Measurements from ENCODE around the gene FAM78B. TPM values are rescaled to one million over a fixed set of nuclear protein-coding genes. Genes with fewer than 3 reads are reported as not detected.
A peak's percentile ranks its signal among the peaks of the same experiment; 100 is the strongest.

FAM78B gene
- total RNA-seq, 2 donors from 2014 or later = 2.3 to 4.2 TPM

- H3K27ac Mint-ChIP-seq = no peak overlapping the region
These were observed 9.6 kb upstream of the FAM78B start for GRCh38 chr1:166176416-166176815.

GRCh38 chr1:166175032-166175431 lies 8.2 kb upstream of the FAM78B start:
- H3K9me3 Mint-ChIP-seq = no peaks in the 10 kb centered on the region
- TF ChIP-seq CTCF (conservative IDR thresholded peaks at IDR 0.05) = no peak
- H3K4me3 Mint-ChIP-seq = no peak overlapping the region
- H3K27me3 ChIP-seq (ENCODE audit: control insufficient read depth, insufficient read depth, low read length, poor library complexity, severe bottlenecking) = no peaks in the 10 kb centered on the region
- H3K9ac ChIP-seq (ENCODE audit: extremely low read depth, low read length, poor library complexity, severe bottlenecking) = no peak overlapping the region
- peaks cover 10% of the 10 kb centered on the region for H3K4me1 ChIP-seq (ENCODE audit: control insufficient read depth, insufficient read depth, low read length)
- H3K36me3 ChIP-seq (ENCODE audit: control insufficient read depth, insufficient read depth, low read length) = no peaks in the 10 kb centered on the region
- H3K9me3 ChIP-seq (ENCODE audit: control insufficient read depth, low read length) = no peaks in the 10 kb centered on the region
- no peak overlapping the region for H3K27ac Mint-ChIP-seq
- H3K4me3 ChIP-seq (ENCODE audit: low read length) = no peak overlapping the region
- peaks cover 6% of the 10 kb centered on the region for H3K27me3 Mint-ChIP-seq (ENCODE audit: insufficient read depth)
- H3K4me1 Mint-ChIP-seq = peaks cover 18% of the 10 kb centered on the region
- no peaks in the 10 kb centered on the region for H3K36me3 Mint-ChIP-seq (ENCODE audit: low read depth)
- H3K27ac ChIP-seq (ENCODE audit: low read depth, low read length) = no peak overlapping the region
- DNase-seq = peak; percentile 7

More at GRCh38 chr1:166176416-166176815, 9.6 kb upstream of the FAM78B start:
- Histone ChIP-seq H3K4me3 (ENCODE audit: low read length) (no peak overlapping the region), H3K36me3 (ENCODE audit: control insufficient read depth, insufficient read depth, low read length) (no peaks in the 10 kb centered on the region), H3K4me1 (ENCODE audit: control insufficient read depth, insufficient read depth, low read length) (peaks cover 10% of the 10 kb centered on the region), H3K9me3 (ENCODE audit: control insufficient read depth, low read length) (no peaks in the 10 kb centered on the region), H3K27me3 (ENCODE audit: control insufficient read depth, insufficient read depth, low read length, poor library complexity, severe bottlenecking) (no peaks in the 10 kb centered on the region), H3K9ac (ENCODE audit: extremely low read depth, low read length, poor library complexity, severe bottlenecking) (no peak overlapping the region), H3K27ac (ENCODE audit: low read depth, low read length) (no peak overlapping the region)
- DNase-seq = peak; percentile 16
- H3K27me3 Mint-ChIP-seq (ENCODE audit: insufficient read depth) = peaks cover 1% of the 10 kb centered on the region
- peaks cover 13% of the 10 kb centered on the region for H3K4me1 Mint-ChIP-seq
- H3K4me3 Mint-ChIP-seq = no peak overlapping the region
- no peaks in the 10 kb centered on the region for H3K36me3 Mint-ChIP-seq (ENCODE audit: low read depth)
- 98 to 100% methylated on average over 1 to 2 of the region's 2 CpGs for WGBS, 2 experiments (ENCODE audit: insufficient coverage in 1 of 2, insufficient read length in 1 of 2)
- H3K9me3 Mint-ChIP-seq = no peaks in the 10 kb centered on the region
- TF ChIP-seq CTCF (conservative IDR thresholded peaks at IDR 0.05) = no peak

- Mint-ChIP-seq H3K9me3 (no peaks in the 10 kb centered on the region), H3K27ac (no peak overlapping the region), H3K27me3 (ENCODE audit: insufficient read depth) (peaks cover 7% of the 10 kb centered on the region), H3K36me3 (ENCODE audit: low read depth) (no peaks in the 10 kb centered on the region), H3K4me3 (no peak overlapping the region), H3K4me1 (peaks cover 24% of the 10 kb centered on the region)
- H3K36me3 ChIP-seq (ENCODE audit: control insufficient read depth, insufficient read depth, low read length) = no peaks in the 10 kb centered on the region
- peak; percentile 16 for DNase-seq
- H3K27me3 ChIP-seq (ENCODE audit: control insufficient read depth, insufficient read depth, low read length, poor library complexity, severe bottlenecking) = no peaks in the 10 kb centered on the region
- no peaks in the 10 kb centered on the region for H3K9me3 ChIP-seq (ENCODE audit: control insufficient read depth, low read length)
- H3K27ac ChIP-seq (ENCODE audit: low read depth, low read length) = no peak overlapping the region
- peaks cover 10% of the 10 kb centered on the region for H3K4me1 ChIP-seq (ENCODE audit: control insufficient read depth, insufficient read depth, low read length)
- no peak overlapping the region for H3K9ac ChIP-seq (ENCODE audit: extremely low read depth, low read length, poor library complexity, severe bottlenecking)
- 93 to 100% methylated on average over 2 to 4 of the region's 4 CpGs for WGBS, 2 experiments (ENCODE audit: insufficient coverage in 1 of 2, insufficient read length in 1 of 2)
- no peak overlapping the region for H3K4me3 ChIP-seq (ENCODE audit: low read length)
- TF ChIP-seq CTCF (conservative IDR thresholded peaks at IDR 0.05) = no peak
These were observed 7.3 kb upstream of the FAM78B start for GRCh38 chr1:166174108-166174507.
